ENCODE data around the gene PLPPR3. TPM values are rescaled to one million over a fixed set of nuclear protein-coding genes. Genes with fewer than 3 reads are reported as not detected.

The PLPPR3 gene
- total RNA-seq, 1 donor from 2014 or later, result 99.5 TPM

- DNase-seq, result no peak
These were observed 50.4 kb downstream of the PLPPR3 start for GRCh38 chr19:771332-771785.

DNA sequence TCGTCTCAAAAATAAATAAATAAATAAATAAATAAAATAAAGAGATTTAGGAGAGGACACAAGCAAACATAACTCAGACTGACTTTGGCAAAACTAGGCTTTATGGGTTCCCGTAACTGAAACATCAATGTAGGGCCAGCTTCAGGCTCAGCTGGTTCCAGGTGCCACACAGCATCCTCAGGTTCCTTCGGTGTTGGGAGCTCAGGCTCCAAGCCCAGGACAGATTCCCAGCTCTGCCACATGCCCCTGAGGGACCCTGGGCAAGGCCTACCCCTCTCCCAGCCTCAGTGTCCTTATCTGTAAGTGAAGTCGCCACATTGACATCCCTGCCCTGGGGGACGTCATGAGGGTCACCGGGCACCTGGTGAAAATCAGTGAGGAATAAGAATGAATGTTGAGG, 52.1 kb downstream of the PLPPR3 start:
- DNase-seq, result no peak

DNA sequence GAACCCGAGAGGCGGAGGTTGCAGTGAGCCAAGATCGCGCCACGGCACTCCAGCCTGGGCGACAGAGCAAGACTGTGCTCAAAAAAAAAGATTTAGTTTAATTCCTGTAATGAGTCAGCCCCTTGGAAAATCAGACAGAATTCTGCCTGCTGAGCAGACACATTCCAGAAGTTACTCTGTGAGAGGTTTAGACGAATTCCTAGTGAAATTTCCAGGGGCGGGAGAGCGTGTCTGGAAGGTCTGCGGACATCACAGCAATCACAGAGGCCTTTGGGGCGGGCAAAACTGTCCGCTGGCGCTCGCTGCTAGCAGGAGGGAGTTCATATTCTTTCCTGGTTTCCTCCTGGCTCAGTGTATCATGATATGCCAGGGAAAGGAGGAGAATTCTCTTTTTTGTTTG, 53.3 kb downstream of the PLPPR3 start:
- DNase-seq, result no peak

DNA sequence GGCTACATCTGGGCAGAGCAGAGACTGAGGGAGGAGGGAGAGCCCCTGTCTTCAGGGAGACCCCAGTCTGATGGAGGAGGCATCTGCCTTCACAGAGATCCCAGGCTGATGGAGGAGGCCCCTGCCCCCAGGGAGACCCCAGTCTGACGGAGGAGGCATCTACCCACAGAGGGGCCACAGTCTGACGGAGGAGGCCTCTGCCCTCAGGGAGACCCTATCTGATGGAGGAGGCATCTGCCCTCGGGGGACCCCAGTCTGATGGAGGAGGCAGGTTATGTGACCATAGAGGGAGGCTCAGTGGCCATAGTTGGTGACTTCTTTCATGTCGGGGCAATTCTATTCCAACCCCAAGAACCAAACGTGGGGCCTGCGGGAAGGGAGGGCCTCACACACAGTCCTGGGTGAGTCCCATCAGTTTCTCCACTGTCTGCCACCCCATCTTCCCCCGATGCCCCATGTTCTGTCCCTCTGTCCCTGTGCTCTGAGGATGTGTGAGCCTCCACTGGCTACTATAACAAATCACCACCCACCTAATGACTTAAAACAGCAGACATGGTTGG, 56.5 kb downstream of the PLPPR3 start:
- no peak for DNase-seq

GRCh38 chr19:764301-764700, 57.5 kb downstream of the PLPPR3 start:
- DNase-seq, result no peak

DNA sequence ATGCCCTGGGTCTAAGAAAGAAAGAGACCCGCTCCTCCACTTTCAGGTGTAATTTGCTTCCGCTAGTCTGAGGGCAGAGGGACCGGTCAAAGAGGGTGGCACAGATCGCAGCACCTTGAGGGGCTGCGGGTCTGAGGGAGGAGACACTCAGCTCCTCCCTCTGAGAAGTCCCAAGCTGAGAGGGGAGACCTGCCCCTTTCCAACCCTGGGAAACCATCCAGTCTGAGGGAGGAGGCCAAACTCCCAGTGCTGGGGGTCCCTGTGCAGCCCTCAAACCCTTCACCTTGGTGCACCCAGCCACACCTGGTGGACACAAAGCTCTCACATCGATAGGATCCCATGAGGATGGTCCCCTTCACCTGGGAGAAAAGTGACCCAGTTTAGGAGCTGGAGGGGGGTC, 57.9 kb downstream of the PLPPR3 start:
- DNase-seq, result no peak

DNA sequence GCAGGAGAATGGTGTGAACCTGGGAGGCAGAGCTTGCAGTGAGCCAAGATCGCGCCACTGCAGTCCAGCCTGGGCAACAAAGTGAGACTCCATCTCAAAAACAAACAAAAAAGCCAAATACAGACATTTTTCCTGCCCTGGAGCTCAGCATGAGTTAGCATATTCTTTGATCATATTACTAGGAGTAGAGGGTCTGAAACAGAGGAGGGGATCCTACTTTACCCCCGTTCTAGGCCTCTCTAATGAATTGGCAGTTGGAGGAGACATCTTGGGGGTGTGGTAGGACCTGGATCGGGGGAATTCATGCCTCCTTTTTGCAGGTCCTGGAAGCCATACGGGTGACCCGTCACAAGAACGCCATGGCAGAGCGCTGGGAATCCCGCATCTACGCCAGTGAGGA, 58.6 kb downstream of the PLPPR3 start:
- no peak for DNase-seq

Small RNA genes lying within 50 kb of the gene (small RNA-seq; reads per million reads assigned to genes)
- gene MIR3187, result not detected

Other genes with a start within 250 kb of the PLPPR3 start
- 77.4 TPM for gene BSG, start 249.4 kb downstream of the PLPPR3 start, total RNA-seq
- 8.0 TPM for gene HCN2, start 232.1 kb downstream of the PLPPR3 start, total RNA-seq
- 12.5 TPM for gene POLRMT, start 188.4 kb downstream of the PLPPR3 start, total RNA-seq
- 0.62 TPM for gene FGF22, start 182.1 kb downstream of the PLPPR3 start, total RNA-seq
- 10.8 TPM for gene RNF126, start 158.7 kb downstream of the PLPPR3 start, total RNA-seq
- 3.3 TPM for gene FSTL3, start 145.6 kb downstream of the PLPPR3 start, total RNA-seq
- not detected for gene PRSS57, start 126.5 kb downstream of the PLPPR3 start, total RNA-seq
- 95.9 TPM for gene PALM, start 113.0 kb downstream of the PLPPR3 start, total RNA-seq
- not detected for gene MISP, start 70.8 kb downstream of the PLPPR3 start, total RNA-seq
- 33.5 TPM for gene PTBP1, start 24.5 kb downstream of the PLPPR3 start, total RNA-seq
- gene AZU1, start 5.9 kb upstream of the PLPPR3 start, total RNA-seq, result 0.31 TPM
- gene PRTN3, start 19.0 kb upstream of the PLPPR3 start, total RNA-seq, result not detected
- not detected for gene ELANE, start 30.3 kb upstream of the PLPPR3 start, total RNA-seq
- 2.8 TPM for gene CFD, start 37.7 kb upstream of the PLPPR3 start, total RNA-seq
- 17.9 TPM for gene MED16, start 71.2 kb upstream of the PLPPR3 start, total RNA-seq
- gene RNU6-9, start 71.5 kb upstream of the PLPPR3 start, total RNA-seq, result not detected
- gene R3HDM4, start 91.3 kb upstream of the PLPPR3 start, total RNA-seq, result 31.4 TPM
- not detected for gene KISS1R, start 95.4 kb upstream of the PLPPR3 start, total RNA-seq
- 8.0 TPM for gene ARID3A, start 104.1 kb upstream of the PLPPR3 start, total RNA-seq
- gene WDR18, start 162.4 kb upstream of the PLPPR3 start, total RNA-seq, result 44.1 TPM
- not detected for gene GRIN3B, start 178.5 kb upstream of the PLPPR3 start, total RNA-seq
- 33.8 TPM for gene TMEM259, start 199.2 kb upstream of the PLPPR3 start, total RNA-seq
- gene RNU6-2, start 199.6 kb upstream of the PLPPR3 start, total RNA-seq, result not detected
- gene CNN2, start 204.7 kb upstream of the PLPPR3 start, total RNA-seq, result 9.5 TPM
- gene ABCA7, start 218.2 kb upstream of the PLPPR3 start, total RNA-seq, result 0.78 TPM
- 1.7 TPM for gene ARHGAP45, start 245.2 kb upstream of the PLPPR3 start, total RNA-seq